Effector CD8-positive, alpha-beta T cell (primary cell): ENCODE results near the gene PRKAG2.
"Not testable (repeated sequence)": the region's sequence is repeated elsewhere in the genome, so short reads cannot be mapped to it uniquely, and the experiment has no call there.

Experiments used
- DNase-seq: peaks from one replicate; lab custom pipeline; 2025; lab: John Stamatoyannopoulos, UW

PRKAG2 gene

DNA sequence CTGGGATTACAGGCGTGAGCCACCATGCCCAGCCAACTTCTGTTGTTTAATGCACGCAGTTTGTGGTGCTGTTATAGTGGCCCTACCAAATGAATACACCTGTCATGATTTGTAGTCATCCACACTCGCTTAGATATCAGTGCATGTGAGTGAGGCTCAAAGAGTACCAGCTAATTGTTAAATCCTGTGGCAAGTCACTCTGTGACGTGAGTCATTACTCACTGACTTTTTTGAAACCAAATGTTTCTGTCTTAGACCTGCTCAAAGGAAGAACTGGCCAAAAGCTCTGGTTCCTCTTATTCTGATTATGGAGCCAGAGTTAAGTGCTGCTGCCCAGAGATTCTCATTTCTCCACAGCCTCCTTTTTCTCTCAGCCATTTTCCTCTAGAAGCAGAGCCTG is 109.4 kb downstream of the PRKAG2 start:
- DNase-seq = no peak

DNA sequence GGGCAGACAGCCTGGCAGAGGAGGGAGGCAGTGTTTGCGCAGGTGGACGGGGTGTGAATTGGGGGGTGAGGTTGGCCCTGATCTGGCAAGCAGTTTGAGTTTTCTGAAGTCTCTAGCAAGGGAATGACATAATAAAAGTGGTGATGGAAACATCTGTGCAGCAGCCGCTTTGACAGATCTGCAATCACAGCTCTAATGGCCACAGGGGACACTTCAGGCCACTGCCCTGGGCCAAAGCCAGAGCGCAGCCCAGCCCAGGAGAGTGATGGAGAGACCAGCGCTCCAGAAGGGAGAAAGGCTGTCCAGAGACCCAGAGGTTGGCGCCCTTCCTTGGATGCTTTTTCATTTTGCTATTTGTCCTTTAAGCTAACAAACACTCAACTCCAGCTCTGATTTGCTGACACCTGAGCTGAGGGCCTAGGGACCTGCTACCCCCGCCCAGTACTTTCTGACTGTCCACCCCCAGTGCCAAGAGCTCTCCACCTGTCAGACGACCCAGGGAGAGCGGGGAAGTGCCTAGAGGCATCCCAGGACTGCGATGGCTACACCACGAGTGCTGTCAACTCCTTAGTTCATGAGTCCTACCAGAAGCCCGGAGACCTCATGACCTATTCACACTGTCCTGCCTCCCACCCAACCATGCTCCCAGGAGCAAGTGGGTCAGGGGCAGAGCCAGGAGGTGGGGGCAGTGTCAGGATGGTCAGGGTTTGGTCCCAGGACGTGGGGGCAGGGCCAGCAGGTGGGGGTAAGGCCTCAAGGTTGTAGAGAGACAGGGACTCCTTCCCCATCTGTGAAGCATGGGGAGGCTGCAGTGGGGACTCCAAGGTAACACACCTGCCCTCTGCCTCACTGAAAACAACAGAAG is 112.6 kb downstream of the PRKAG2 start:
- DNase-seq = no peak

DNA sequence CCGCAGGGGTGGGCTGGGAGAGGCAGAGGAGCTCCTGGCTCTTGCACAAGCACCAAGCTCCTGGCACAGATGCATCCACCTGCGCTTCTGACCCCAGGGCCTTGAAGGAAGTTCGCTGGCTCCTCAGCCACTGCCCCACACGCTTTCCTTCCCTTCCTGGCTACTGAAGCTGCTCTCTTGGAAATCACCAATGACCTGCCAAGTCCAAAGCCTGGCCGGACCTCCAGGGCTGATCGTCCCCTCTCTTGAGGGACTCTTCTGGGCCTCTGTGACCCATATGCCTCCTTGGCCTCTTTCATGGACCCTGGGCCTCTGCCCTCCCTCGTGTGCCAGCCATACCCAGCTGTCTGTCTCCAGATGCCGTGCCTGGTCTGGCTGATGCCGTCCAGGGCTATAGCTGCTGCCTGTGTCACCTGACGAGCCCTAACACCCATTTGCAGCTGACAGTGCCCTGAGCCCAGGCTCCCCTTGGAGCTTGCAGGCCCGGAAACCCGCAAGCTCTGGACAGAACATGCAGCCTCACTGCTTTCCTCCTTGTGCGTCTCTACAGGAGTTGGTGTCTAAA is 113.4 kb downstream of the PRKAG2 start:
- no peak for DNase-seq

DNA sequence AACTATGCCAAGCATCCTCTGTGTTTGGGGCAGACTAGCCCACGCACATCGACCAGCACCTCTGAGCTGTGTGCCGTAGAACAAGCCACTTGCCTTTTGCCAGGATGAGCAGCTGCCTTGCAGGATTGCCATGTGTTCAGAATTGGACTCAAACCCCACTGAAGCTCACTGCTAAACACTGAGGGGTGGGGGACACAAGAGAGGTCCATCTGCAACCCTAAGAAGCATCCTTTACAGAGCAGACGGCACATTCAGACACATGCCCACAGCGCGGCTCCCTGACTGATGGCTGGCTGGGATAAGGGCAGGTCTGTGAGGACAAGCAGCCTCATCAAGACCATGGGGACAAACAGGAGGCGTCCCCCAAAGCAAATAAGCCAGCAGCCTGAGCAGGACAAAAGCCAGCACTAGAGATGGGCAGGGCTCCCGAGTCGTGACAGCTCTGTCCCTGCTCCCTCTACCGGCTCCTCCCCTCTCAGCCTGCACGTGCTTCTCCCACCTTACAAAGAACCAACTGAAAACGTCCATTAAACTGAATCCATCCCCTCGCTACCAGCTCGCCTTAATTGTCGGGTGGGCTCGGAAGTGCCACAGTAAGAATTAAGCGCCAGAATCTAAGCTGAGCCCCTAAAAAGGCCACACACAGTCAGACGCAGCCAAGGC is 114.2 kb downstream of the PRKAG2 start:
- no peak for DNase-seq

DNA sequence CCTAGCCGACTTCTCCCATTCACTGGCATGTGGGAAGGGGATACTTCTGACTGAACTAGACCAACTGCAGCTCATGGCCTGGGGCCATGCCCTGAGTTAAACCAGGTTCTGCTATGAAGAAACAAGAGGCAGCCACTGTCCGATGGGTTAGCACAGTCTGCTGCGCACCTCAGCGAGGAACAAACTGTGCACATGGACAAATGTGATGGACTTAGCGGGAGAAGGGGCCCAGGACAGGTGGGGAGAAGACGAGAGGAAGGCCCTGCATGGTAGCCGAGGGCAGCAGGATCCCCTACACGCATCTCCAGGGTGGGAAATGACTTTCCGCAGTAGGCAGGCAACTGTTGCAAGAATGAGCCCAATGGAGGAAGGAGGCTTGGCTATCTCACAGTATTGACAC is 115.0 kb downstream of the PRKAG2 start:
- no peak for DNase-seq

DNA sequence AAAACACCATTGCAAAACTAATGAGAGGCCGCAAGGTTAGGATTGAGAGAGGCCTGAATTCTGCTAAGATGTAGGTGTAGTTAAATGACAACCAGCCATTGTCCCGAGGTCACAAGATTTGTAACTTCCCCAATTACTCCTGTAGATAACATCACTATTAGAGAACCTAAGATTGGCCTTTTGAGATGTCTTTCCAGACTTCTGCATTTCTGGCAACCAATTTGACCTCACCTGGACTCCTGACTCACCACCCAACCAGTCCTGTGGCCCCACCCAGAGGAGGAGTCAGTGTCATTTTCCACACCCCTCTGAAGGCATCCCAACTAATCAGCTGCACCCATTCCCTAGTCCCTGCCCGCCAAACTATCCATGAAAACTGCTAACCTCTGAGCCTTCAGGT is 115.7 kb downstream of the PRKAG2 start:
- DNase-seq = no peak

DNA sequence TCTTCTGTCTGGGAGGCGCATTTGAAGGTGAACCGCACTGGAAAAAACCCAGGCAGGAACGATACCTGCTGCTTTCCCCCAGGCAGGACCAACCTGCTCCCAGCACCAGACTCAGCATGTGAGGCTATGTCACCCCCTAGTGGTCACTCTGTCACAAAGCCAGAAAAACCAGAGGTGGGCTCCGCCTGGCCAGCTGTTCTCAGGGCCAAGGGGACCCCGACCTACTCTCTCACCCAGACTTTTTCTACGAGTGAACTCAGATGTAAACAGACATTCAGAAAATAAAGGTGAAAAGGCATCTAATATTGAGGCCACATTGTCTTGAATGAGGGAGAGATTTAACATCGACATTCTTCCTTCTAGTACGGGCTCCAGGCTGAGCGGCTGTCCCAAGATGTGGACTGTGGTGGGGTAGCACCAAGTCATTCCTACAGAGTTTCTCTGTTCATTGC is 117.3 kb downstream of the PRKAG2 start:
- DNase-seq = peak; percentile 42

DNA sequence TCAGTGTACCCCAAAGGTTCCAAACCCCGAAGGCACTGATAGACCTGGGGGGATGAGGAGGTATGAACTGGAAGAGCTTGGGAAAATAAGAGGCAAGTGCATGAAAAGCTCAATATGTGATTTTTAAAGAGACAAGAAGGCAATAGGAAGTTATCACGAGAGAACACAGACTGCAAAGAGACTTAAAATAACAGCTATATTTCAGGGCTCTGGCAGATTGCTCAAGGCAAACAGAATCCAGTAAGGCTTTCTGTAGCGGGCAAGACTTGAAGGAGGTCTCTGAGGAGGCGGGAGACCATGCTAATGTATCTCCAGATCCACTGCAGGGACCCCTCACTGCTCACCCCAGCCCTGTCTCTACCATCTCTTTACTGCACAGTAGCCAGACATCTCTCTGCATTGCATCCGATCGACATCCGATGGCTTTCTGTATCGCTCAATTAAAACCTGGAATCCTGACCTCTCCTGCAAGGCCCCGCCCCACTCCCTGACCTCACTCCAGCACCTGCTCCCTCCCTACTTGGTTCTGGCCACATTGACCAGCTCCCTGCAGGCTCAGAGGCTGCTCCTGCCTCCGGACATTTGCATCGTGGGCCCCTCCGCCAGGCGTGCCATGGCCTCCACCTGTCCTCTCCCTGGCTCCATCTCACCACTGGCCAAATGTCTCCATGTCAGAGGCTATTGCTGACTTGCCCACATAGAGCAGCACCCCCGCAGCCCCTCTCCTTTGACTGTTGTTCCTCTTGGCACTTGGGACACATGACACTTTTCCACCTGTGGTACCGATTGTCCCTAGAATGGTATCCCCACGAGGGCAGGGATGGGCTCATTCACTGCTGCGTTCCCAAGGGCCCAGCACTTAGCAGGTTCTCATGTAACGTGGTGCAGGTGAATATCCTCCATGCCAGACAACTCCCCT is 118.0 kb downstream of the PRKAG2 start:
- DNase-seq = no peak

DNA sequence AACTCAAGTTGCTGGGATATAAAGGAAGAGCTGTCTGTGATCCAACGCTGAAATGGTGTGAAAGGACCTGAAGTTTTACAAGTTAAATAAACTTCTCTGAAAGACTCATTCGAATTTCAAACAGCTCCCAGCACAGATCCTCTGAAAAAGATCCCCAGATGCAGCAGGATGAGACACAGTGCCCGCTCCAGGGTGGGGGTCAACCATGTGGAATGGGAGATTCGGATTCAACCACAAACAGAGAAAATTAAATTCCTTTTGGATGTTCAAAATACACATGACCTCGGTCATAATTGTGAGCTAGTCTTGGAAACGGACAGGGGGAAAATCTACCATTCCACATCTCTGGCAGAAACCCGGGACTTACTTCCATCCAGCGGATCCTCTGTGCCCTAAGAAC is 119.6 kb downstream of the PRKAG2 start:
- no peak for DNase-seq

DNA sequence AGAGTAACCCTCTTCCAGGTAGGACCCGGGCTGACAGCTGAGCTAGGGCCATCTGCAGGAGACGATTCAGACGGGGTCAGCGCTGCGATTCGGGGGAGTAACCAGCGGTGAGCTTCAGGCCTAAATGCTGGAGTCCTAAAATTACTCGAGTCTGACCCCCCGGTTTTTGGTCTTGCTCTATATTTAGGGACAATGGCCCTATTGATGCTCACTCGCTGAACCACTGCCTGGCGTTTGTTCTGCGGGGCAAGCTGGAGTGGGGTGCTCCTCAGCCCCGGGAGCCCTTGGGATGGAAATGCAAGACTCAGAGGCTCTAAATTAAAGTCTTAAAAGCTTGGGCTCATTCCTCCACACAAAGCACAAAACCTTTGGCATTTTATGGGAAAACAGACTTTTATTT is 120.0 kb downstream of the PRKAG2 start:
- DNase-seq = no peak

DNA sequence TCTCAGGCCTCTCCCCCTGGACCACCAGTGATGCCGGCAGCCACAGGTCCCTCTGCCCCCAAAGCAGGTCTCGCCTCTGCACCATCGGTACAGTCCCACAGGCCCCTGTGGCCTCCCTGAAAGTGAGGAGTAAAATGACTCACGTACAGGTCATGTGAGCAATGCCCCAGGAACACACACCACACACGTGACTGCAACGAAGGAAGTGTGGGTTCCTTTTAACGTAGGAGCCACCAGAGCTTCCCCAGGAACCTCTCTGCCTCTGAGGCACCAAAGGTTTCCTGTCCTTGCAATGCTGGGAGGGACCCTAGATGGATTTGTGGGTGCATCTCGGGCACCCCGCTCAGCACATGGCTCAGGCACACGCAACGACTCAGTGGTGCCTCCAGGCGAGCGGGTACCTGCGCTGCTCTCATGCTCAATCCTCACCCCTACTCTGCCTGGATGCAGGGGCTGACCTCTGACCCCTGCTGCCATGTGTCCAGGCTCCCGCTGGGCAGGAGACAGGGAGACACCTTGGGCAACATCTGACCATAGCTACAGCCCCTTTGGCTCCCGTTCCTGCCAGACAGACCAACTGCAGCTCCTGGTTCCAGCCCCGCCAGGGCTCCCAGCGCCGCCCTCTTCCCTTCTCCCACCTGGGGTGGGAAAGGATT is 120.7 kb downstream of the PRKAG2 start:
- peak; percentile 18 for DNase-seq

DNA sequence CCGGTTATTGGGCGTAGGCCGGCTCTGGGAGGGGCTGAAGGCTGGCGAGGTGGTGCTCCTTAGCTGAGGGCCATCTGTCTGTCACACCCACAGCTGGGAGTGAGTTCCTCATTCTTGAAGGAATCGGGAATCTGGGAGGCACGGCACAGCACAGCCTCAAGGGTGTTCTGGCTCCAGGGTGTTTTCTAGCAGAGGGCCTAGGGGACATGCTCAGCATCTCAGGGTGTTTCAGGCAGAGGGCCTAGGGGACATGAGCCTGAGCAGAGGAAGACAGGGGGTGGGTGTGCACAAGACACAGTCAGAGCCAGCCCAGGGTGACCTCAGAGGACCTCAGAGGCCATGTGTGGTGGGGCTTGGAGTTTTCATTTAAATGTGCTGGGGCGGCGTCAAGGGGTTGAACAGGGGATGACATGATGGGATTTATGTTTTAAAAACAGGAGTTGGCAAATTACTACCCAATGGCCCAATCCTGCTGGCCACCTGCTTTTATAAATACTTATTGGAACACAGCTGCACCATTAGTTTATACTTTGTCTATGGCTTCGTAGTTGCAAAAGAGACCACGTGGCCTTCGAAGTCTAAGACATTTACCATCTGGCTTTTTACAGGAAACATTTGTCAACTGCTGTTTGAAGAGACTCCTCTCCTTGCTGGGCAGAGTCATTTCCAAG is 121.6 kb downstream of the PRKAG2 start:
- no peak for DNase-seq

DNA sequence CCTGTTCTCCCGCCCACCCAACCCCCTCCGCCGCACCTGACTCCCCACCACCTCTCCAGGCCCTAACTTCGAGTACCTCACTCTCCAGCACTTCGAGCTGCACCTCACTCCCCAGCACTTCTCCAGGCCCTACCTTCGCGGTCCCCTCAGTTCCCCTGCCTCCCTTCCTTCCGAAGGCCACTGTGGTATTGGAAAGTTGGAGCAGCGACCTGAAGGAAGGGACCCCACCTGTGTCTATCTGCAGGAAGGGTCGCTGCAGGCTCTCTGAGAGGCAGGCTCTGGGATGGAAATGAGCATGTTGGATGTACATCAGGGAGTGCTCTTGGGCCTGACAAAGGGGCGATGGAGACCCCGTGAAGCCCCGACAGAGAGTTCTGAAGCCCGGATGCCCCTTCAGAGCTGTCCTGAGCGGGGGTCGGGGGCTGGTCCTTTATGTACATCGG is 122.2 kb downstream of the PRKAG2 start:
- DNase-seq = no peak

DNA sequence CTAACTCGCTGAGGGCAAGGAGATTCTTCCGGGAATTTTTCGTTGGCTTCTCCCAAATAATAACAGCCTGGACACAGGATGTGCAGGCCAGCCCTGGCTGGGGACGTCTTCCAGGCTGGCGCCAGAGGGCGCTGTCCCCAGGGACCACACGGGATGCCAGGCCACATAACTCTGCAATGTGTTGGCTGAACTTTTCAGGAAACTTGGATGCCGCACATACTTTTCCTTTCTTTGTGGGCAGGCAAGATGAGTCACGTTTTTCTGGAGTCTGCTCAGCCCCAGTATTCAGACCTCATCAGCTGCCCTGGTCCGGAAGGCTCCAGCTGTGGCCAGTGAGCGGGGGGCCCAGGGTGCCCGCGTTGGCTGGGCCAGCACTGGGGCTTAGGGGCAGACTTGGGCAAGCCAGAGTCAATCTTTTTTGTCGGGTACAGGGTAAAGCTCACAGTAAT is 122.7 kb downstream of the PRKAG2 start:
- no peak for DNase-seq

DNA sequence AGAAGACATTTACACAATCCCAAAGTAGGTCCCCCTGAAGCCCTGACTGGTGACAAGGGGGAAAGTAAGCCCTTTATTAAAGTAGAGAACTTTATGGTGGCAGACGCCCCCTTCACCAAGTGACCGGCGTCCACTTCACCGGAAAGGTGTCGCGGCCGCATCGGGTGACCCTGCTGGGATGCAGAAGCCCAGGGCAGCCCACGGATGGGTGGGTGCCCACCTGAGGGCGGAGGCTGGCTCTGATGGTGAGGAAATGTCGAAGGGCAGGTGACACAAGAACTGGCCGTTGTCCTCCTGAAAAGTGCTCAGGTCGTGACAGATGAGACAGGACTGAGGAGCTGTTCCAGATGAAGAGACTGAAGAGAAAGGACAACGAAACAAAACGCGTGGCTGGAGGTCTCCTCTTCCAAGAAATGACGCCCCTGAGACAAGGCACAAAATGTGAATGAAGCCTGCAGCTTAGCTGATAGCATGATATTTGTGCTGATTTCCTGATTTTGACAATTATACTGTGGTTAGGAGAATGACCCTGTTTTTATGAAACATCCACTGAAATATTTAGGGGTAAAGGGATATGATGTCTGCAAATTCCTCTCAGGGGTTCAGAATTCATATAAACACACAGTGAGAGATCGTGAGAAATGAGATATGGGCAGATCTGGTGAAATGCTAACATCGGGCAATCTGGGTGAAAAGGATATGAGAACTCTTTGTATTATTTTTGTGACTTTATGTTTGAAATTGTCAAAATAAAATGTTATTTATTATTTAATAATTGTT is 123.9 kb downstream of the PRKAG2 start:
- no peak for DNase-seq

DNA sequence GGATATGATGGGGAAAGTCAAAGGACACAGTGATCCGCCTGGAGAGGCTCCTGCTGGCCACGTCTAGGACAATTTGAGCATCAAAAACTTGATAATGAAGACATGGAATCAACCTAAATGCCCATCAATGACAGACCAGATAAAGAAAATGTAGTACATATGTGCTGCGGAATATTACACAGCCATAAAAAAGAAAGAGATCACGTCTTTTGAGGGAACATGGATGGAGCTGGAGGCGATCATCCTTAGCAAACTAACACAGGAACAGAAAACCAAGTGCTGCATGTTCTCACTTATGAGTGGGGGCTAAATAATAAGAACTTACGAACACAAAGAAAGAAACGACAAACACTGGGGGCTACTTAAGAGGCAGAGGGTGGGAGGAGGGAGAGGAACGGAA is 124.9 kb downstream of the PRKAG2 start:
- DNase-seq = no peak

DNA sequence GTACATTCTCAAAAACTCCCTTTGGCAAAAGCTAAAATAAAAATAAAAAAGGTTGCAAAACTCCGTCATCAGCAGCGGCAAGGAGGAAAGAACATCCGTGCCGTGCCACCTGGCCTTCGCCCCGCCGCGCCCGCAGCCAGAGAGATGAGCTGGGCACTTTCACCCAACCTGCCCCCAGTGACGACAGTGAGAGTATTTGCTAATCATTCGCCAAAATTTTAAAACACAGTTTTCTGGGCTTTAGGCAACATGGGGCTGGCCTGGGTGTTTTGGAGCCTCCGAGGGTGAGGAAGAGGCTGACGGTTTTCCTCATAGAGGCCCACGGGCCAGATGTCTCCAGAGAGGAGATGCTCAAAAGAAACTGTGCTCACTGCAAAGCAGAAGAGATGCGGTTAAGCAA is 128.2 kb downstream of the PRKAG2 start:
- no peak for DNase-seq

DNA sequence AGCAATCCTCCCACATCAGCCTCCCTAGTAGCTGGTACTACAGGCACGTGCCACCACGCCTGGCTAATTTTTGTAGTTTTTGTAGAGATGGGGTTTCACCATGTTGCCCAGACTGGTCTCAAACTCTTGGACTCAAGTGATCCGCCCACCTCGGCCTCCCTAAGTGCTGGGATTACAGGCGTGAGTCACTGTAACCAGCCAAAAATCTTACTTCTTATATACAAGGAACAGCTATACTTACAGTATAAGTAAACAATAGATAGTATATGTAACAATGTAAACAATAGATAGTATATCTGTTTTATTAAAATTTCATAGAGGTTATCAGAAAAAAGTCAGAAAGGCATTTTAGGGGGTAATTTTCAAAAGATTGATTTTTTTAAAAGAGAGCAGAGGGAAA is 128.9 kb downstream of the PRKAG2 start:
- DNase-seq = not testable (repeated sequence)

DNA sequence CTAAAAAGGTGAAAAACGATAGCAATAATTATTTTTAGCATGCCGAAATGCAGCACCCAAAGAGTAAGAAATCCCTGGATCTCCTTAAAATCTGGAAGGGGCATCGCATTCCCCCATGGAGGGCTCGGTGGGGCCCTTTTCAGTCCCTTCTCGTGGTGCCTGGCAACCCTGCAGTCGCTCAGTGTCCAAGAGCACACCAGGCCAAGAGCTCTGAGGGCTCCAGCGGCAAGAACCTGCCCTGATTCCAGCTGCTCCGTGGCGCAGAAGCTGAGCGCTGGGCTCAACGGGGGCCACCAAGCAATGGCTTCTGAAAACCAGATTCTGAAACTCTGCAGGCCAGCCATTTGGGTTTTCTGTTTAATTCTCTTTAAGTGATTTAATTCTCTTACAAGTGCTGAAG is 131.2 kb downstream of the PRKAG2 start:
- no peak for DNase-seq
